ENCODE measurements around the gene TSKS. TPM values are rescaled to one million over a fixed set of nuclear protein-coding genes. Genes with fewer than 3 reads are reported as not detected.

The TSKS gene
- total RNA-seq: 10 to 100 TPM in 1 of 4 donors, under 1 TPM in 2, not detected in 1; 0.32 to 12.7 (median 0.82) TPM

DNA sequence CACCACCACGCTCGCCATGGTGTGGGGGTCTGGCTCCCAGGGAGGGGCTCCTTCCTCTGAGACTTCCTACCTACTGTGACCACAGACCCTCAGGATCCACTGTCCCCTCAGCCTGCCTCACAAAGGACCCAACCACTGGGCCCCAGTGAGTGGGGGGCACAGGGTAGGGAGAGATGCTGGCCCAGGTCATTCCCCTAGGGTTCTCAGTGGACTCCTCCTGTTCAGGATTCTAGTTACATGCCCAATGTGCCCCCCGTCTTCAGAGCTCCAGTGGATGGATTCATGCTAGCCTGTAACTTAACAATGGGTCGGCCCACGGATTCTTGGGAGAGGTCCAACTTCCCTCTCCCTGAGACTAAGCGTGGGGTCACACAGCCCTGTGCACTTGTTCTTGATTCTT, at the start of gene TSKS:
Gene TSKS (minus strand): TSS at position 77 of the 400 bp plus-strand sequence. CDS start 59 bp downstream, at position 18.
- no peak within 1 kb of the TSS for H3K27ac ChIP-seq
- intact Hi-C loops (cut with DNase I; ENCODE audit: low total_unique reads) (no loop called here), in situ Hi-C loops (cut with MboI; ENCODE audit: low pct_ligation_motif_present in 1 of 4, low pct_unique_long_range_greater_than_20kb in 1 of 4, low sequenced_read_pairs in 3 of 4) (no loop called here)
- no peaks in the 10 kb centered on the region for H3K27me3 ChIP-seq
- H3K4me1 ChIP-seq: peaks cover 8 to 17% (median 16%) of the 10 kb centered on the region in 4 donors
- H3K36me3 ChIP-seq: no peaks in the 10 kb centered on the region
- DNase-seq: no peak
- no peak within 1 kb of the TSS for H3K4me3 ChIP-seq
- no peak for TF ChIP-seq POLR2AphosphoS5 (IDR thresholded peaks at IDR 0.05)
- TF ChIP-seq EP300 (IDR thresholded peaks at IDR 0.05; ENCODE audit: low read depth): no peak
- TF ChIP-seq, protein P1, sequence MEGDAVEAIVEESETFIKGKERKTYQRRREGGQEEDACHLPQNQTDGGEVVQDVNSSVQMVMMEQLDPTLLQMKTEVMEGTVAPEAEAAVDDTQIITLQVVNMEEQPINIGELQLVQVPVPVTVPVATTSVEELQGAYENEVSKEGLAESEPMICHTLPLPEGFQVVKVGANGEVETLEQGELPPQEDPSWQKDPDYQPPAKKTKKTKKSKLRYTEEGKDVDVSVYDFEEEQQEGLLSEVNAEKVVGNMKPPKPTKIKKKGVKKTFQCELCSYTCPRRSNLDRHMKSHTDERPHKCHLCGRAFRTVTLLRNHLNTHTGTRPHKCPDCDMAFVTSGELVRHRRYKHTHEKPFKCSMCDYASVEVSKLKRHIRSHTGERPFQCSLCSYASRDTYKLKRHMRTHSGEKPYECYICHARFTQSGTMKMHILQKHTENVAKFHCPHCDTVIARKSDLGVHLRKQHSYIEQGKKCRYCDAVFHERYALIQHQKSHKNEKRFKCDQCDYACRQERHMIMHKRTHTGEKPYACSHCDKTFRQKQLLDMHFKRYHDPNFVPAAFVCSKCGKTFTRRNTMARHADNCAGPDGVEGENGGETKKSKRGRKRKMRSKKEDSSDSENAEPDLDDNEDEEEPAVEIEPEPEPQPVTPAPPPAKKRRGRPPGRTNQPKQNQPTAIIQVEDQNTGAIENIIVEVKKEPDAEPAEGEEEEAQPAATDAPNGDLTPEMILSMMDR (IDR thresholded peaks at IDR 0.05): no peak
- no peak for TF ChIP-seq POLR2A (IDR thresholded peaks at IDR 0.05)
- WGBS, 2 donors (ENCODE audit: low coverage in 1 of 2): 80% methylated on average over 6 of the region's 6 CpGs; no CpG with 5 or more reads in 1 of the 2 donors
- no peaks in the 10 kb centered on the region for H3K9me3 ChIP-seq

GRCh38 chr19:49812452-49812996, 49.4 kb upstream of the TSKS start:
- Histone ChIP-seq H3K9me3 (no peaks in the 10 kb centered on the region), H3K27ac (peak overlapping the region; percentile 82 to 89 (median 88)), H3K27me3 (no peaks in the 10 kb centered on the region), H3K4me3 (peak overlapping the region; percentile 51 to 72 (median 61)), H3K36me3 (no peaks in the 10 kb centered on the region), H3K4me1 (peaks cover 9 to 32% (median 19%) of the 10 kb centered on the region in 4 donors)
- TF ChIP-seq, protein P1 (IDR thresholded peaks at IDR 0.05): no peak
- TF ChIP-seq EP300 (IDR thresholded peaks at IDR 0.05; ENCODE audit: low read depth): no peak
- TF ChIP-seq POLR2A (IDR thresholded peaks at IDR 0.05): no peak
- TF ChIP-seq POLR2AphosphoS5 (IDR thresholded peaks at IDR 0.05): no peak
- 54% methylated on average over 11 of the region's 11 CpGs; no CpG with 5 or more reads in 1 of the 2 donors for WGBS, 2 donors (ENCODE audit: low coverage in 1 of 2)
- in situ Hi-C loops (cut with MboI; ENCODE audit: low pct_ligation_motif_present in 1 of 4, low pct_unique_long_range_greater_than_20kb in 1 of 4, low sequenced_read_pairs in 3 of 4): loop anchor here in 1 of 4 donors (10.0 kb wide), 1 partner anchor 52 kb away; the partner anchor contains the start of gene PNKP
- intact Hi-C loops (cut with DNase I; ENCODE audit: low total_unique reads): no loop called here
- DNase-seq: no peak

GRCh38 chr19:49811328-49811727, 48.2 kb upstream of the TSKS start:
- no peaks in the 10 kb centered on the region for H3K27me3 ChIP-seq
- WGBS, 2 donors (ENCODE audit: low coverage in 1 of 2): 92 to 93% methylated on average over 4 to 6 of the region's 6 CpGs
- in situ Hi-C loops (cut with MboI; ENCODE audit: low pct_ligation_motif_present in 1 of 4, low pct_unique_long_range_greater_than_20kb in 1 of 4, low sequenced_read_pairs in 3 of 4): loop anchor here in 1 of 4 donors (10.0 kb wide), 1 partner anchor 53 kb away; the partner anchor contains the start of gene PNKP
- H3K4me3 ChIP-seq: no peak overlapping the region
- no peak for DNase-seq
- TF ChIP-seq POLR2A (IDR thresholded peaks at IDR 0.05) (no peak), POLR2AphosphoS5 (IDR thresholded peaks at IDR 0.05) (no peak), EP300 (IDR thresholded peaks at IDR 0.05; ENCODE audit: low read depth) (no peak)
- TF ChIP-seq, protein P1 (IDR thresholded peaks at IDR 0.05): no peak
- no peak overlapping the region for H3K27ac ChIP-seq
- intact Hi-C loops (cut with DNase I; ENCODE audit: low total_unique reads): no loop called here
- no peaks in the 10 kb centered on the region for H3K36me3 ChIP-seq
- H3K4me1 ChIP-seq: peaks cover 4 to 29% (median 16%) of the 10 kb centered on the region in 4 donors
- H3K9me3 ChIP-seq: no peaks in the 10 kb centered on the region

DNA sequence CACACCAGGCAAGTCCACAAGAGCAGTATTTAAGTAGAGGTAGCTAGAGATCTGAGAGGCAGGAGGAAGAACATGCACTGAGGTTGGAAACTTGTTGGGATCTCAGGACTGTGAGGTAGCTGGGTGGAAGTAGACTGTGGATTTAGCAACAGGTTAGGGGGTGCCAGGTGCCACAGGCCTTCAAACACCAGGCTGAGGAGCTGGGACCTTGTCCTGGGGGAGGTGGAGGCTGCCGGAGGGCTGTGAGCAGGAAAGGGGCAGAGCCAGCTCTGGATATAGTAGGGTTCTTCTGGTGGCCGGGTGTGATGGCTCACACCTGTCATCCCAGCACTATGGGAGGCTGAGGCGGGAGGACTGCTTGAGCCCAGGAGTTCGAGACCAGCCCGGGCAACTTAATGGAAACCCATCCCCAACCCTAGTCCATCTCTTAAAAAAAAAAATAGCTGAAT, 46.9 kb upstream of the TSKS start:
- no peak for DNase-seq
- H3K4me1 ChIP-seq: peaks cover 4 to 29% (median 16%) of the 10 kb centered on the region in 4 donors
- peak overlapping the region; percentile 62 to 84 (median 78) for H3K27ac ChIP-seq
- H3K36me3 ChIP-seq: no peaks in the 10 kb centered on the region
- peak overlapping the region in 1 of 4 donors; percentile 57 for H3K4me3 ChIP-seq
- TF ChIP-seq, protein P1 (IDR thresholded peaks at IDR 0.05): no peak
- TF ChIP-seq POLR2A (IDR thresholded peaks at IDR 0.05) (no peak), EP300 (IDR thresholded peaks at IDR 0.05; ENCODE audit: low read depth) (no peak), POLR2AphosphoS5 (IDR thresholded peaks at IDR 0.05) (no peak)
- WGBS, 2 donors (ENCODE audit: low coverage in 1 of 2): 87% methylated on average over 5 of the region's 5 CpGs; no CpG with 5 or more reads in 1 of the 2 donors
- no peaks in the 10 kb centered on the region for H3K27me3 ChIP-seq
- intact Hi-C loops (cut with DNase I; ENCODE audit: low total_unique reads) (loop anchor here (5.0 kb wide), 1 partner anchor 43 kb away; the partner anchor contains the start of gene AP2A1), in situ Hi-C loops (cut with MboI; ENCODE audit: low pct_ligation_motif_present in 1 of 4, low pct_unique_long_range_greater_than_20kb in 1 of 4, low sequenced_read_pairs in 3 of 4) (loop anchor here in 1 of 4 donors (10.0 kb wide), 1 partner anchor 55 kb away; the partner anchor contains the start of gene PNKP)
- H3K9me3 ChIP-seq: no peaks in the 10 kb centered on the region
